ENCODE measurements around the gene SH3PXD2A. TPM values are rescaled to one million over a fixed set of nuclear protein-coding genes. Genes with fewer than 3 reads are reported as not detected.

The SH3PXD2A gene
- total RNA-seq, 1 experiment from 2014 or later, result 13.2 TPM

GRCh38 chr10:103833731-103834365, 21.5 kb downstream of the SH3PXD2A start:
- CTCF ChIA-PET, result interaction anchor here (0.6 to 1.0 kb wide), 3 partner anchors 20 to 51 kb away, joined by 3 read pairs; no protein-coding TSS in a partner anchor
- H3K4me1 Mint-ChIP-seq (ENCODE audit: insufficient read depth, unreplicated experiment), result peaks cover 6% of the 10 kb centered on the region
- H3K4me3 Mint-ChIP-seq (ENCODE audit: unreplicated experiment), result no peak overlapping the region
- TF ChIP-seq CTCF (IDR thresholded peaks at IDR 0.05; ENCODE audit: unreplicated experiment), result no peak
- DNase-seq (ENCODE audit: unreplicated experiment), result no peak
- H3K27me3 Mint-ChIP-seq (ENCODE audit: insufficient read depth, unreplicated experiment), result no peaks in the 10 kb centered on the region
- H3K36me3 Mint-ChIP-seq (ENCODE audit: insufficient read depth, unreplicated experiment), result no peaks in the 10 kb centered on the region
- no peaks in the 10 kb centered on the region for H3K9me3 Mint-ChIP-seq (ENCODE audit: unreplicated experiment)
- POLR2A ChIA-PET, result interaction anchor here (0.6 to 1.1 kb wide), 2 partner anchors 21 to 53 kb away, joined by 3 to 4 read pairs; no protein-coding TSS in a partner anchor
- BruUV-seq (replicated peaks), result no TSS peak
- intact Hi-C loops (cut with micrococcal nuclease), result no loop called here
- no peak overlapping the region for H3K27ac Mint-ChIP-seq (ENCODE audit: low read depth, unreplicated experiment)

- Mint-ChIP-seq H3K9me3 (ENCODE audit: unreplicated experiment) (no peaks in the 10 kb centered on the region), H3K4me1 (ENCODE audit: insufficient read depth, unreplicated experiment) (peaks cover 11% of the 10 kb centered on the region), H3K4me3 (ENCODE audit: unreplicated experiment) (no peak overlapping the region), H3K27ac (ENCODE audit: low read depth, unreplicated experiment) (no peak overlapping the region), H3K27me3 (ENCODE audit: insufficient read depth, unreplicated experiment) (no peaks in the 10 kb centered on the region), H3K36me3 (ENCODE audit: insufficient read depth, unreplicated experiment) (no peaks in the 10 kb centered on the region)
- TF ChIP-seq CTCF (IDR thresholded peaks at IDR 0.05; ENCODE audit: unreplicated experiment), result no peak
- no peak for DNase-seq (ENCODE audit: unreplicated experiment)
- intact Hi-C loops (cut with micrococcal nuclease), result no loop called here
- ChIA-PET POLR2A (no interaction called here), CTCF (interaction anchor here (0.6 to 1.5 kb wide), 2 partner anchors 21 to 337 kb away, joined by 3 to 4 read pairs; no protein-coding TSS in a partner anchor)
- BruUV-seq (replicated peaks), result no TSS peak
Observed at GRCh38 chr10:103832806-103833205, 22.6 kb downstream of the SH3PXD2A start.

GRCh38 chr10:103829838-103830465, 25.4 kb downstream of the SH3PXD2A start:
- BruUV-seq (replicated peaks), result no TSS peak
- CTCF ChIA-PET, result no interaction called here
- no peaks in the 10 kb centered on the region for H3K9me3 Mint-ChIP-seq (ENCODE audit: unreplicated experiment)
- no peak for TF ChIP-seq CTCF (IDR thresholded peaks at IDR 0.05; ENCODE audit: unreplicated experiment)
- intact Hi-C loops (cut with micrococcal nuclease), result no loop called here
- H3K27ac Mint-ChIP-seq (ENCODE audit: low read depth, unreplicated experiment), result no peak overlapping the region
- no peaks in the 10 kb centered on the region for H3K36me3 Mint-ChIP-seq (ENCODE audit: insufficient read depth, unreplicated experiment)
- no peak for DNase-seq (ENCODE audit: unreplicated experiment)
- no peak overlapping the region for H3K4me3 Mint-ChIP-seq (ENCODE audit: unreplicated experiment)
- POLR2A ChIA-PET, result interaction anchor here (0.5 to 1.7 kb wide), 3 partner anchors 8 to 38 kb away, joined by 3 to 4 read pairs (median 3); no protein-coding TSS in a partner anchor
- peaks cover 9% of the 10 kb centered on the region for H3K4me1 Mint-ChIP-seq (ENCODE audit: insufficient read depth, unreplicated experiment)
- H3K27me3 Mint-ChIP-seq (ENCODE audit: insufficient read depth, unreplicated experiment), result no peaks in the 10 kb centered on the region

- Mint-ChIP-seq H3K9me3 (ENCODE audit: unreplicated experiment) (no peaks in the 10 kb centered on the region), H3K27me3 (ENCODE audit: insufficient read depth, unreplicated experiment) (no peaks in the 10 kb centered on the region), H3K4me1 (ENCODE audit: insufficient read depth, unreplicated experiment) (peaks cover 9% of the 10 kb centered on the region), H3K36me3 (ENCODE audit: insufficient read depth, unreplicated experiment) (no peaks in the 10 kb centered on the region), H3K4me3 (ENCODE audit: unreplicated experiment) (no peak overlapping the region), H3K27ac (ENCODE audit: low read depth, unreplicated experiment) (no peak overlapping the region)
- no peak for TF ChIP-seq CTCF (IDR thresholded peaks at IDR 0.05; ENCODE audit: unreplicated experiment)
- POLR2A ChIA-PET, result interaction anchor here (0.5 to 1.7 kb wide), 3 partner anchors 9 to 38 kb away, joined by 3 to 4 read pairs (median 3); no protein-coding TSS in a partner anchor
- intact Hi-C loops (cut with micrococcal nuclease), result no loop called here
- DNase-seq (ENCODE audit: unreplicated experiment), result no peak
- CTCF ChIA-PET, result no interaction called here
- no TSS peak for BruUV-seq (replicated peaks)
Observed at GRCh38 chr10:103829278-103829677, 26.1 kb downstream of the SH3PXD2A start.

All from MCF 10A (cell line).